Inflammatory macrophage (primary cell): ENCODE results near the gene GGTLC1.
"Not testable (repeated sequence)": the region's sequence is repeated elsewhere in the genome, so short reads cannot be mapped to it uniquely, and the experiment has no call there.

ENCODE experiments used
- DNase-seq, 2 donors: peaks; one replicate each; pipeline ENCODE4 v3.0.0-alpha.2; 2020 to 2022

The GGTLC1 gene

DNA sequence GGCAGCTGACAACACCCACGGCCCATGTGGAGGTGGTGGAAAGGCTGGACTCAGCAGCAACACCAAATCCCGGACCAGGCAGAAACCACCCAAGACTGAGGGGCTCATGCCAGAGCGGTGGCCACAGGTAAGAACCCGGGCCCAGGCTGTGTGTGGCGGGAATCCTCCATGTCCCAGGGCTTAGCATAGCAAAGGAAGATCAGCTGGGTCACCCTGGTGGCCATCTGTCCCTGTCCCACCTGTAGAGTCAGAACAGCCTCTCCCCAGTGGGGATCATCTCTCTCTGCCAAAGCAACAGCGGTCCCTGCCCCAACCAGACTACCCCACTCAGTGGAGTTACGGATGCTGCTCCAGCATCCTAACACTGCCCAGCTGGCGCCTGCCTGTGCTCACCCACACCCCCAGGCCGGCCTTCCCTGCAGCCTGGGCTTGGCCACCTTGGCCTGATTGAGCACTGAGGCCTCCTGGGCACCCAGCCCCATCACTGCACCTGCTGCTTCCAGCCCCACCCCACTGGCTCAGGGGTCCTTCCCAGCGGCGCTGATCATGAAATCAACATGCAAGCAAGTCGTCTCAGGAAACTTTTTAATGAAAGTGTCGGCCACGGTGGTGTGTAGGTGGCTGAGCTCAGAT lies 5.5 kb upstream of the GGTLC1 start:
- DNase-seq, result not testable (repeated sequence)

DNA sequence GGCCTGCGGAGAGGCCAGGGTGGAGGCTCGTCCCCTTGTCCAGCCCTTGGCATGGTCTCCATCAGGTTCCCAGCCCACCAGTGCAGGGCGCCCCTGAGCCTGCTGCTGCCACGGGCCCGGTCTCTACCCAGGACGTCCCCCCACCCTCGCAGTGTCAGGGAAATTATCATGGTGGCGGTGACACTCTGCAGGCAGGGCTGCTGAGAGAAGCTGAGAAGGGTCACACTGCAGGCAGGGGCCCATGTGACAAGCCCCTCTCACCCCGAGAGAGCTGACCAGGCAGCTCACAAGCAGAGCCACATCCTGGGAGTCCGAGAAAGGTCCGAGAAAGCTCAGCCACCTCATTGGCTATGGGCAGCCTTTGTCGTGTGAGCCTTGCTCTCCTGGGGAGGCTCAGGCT lies 4.9 kb upstream of the GGTLC1 start:
- not testable (repeated sequence) for DNase-seq

GRCh38 chr20:23990296-23990695 lies 1.7 kb upstream of the GGTLC1 start:
- not testable (repeated sequence) for DNase-seq

DNA sequence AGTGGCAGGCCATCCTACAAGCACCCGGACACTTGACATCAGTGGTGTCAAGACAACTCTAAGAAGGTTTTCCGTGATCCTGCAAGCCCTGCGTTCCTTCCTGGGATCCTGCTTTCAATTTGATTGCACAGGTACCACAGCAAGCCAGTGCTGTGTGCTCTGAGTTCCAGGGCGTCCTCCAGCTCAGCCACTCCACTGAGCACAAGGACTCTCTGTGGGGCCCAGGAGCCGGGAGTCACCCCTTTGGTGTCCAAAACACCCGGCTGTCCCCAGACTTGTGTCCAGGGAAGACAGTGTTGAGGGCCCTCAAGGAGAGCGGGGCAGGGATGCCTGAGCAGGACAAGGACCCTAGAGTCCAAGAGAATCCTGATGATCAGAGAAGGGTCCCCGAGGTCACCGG lies 387 bp upstream of the GGTLC1 start:
- not testable (repeated sequence) for DNase-seq

DNA sequence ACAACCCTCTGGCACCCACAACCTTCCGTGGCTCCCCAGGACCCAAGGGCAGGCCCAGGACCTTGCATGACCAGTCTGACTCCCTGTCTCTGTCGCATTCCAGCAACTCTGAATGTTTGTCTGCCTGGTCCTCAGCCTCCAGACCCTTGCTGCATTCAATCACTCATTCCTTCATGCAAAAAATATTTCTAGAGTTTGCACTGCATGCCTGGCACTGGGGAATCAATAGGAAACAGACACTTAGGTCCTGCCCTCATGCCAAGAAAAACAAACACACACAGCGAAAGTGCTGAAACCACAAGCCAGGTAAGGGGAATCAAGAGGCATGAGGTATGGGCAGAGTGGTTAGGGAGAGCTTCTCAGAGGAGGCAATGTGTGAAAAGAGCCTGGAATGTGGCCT lies 1.9 kb downstream of the GGTLC1 start:
- DNase-seq, result not testable (repeated sequence)

GRCh38 chr20:23986310-23986709 lies 2.3 kb downstream of the GGTLC1 start:
- not testable (repeated sequence) for DNase-seq

- DNase-seq, result not testable (repeated sequence)
Measured at GRCh38 chr20:23985790-23986225, 2.8 kb downstream of the GGTLC1 start.

DNA sequence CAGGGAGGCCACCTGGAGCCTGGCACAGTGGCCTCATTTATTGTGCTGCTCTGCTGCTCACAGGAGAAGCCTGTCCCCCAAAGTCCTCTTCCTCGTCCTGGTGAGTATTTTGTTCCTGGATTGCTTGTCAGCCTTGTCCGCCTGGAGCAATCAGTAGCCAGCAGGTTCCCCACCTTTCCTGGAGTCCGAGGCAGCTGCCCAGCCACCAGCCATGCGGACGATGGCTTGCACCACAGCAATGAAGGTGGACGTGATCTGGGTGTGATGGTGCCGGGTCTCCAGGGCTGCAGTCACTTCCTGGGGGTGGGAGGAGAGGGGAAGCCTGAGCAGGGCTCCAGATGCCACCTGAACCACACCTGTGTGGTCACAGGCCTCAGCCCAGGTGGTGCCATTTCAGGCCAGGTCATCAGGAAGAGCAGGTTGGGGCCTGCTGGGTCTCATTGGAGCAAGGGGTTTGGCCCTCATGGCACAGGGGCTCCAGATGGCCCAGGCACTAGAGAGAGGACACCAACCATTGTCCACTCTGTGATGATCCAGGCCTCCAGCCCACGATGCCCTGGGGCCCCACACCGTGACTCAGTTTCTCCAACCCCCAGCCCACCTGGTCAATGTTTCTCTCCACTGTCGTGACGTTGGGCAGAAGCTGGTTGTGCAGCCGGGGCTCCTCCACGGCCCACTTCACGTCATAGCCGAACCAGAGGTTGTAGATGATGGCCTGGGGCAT lies 3.4 kb downstream of the GGTLC1 start:
- DNase-seq, result not testable (repeated sequence)

- DNase-seq, result not testable (repeated sequence)
Measured at GRCh38 chr20:23984476-23985023, 4.0 kb downstream of the GGTLC1 start.

- not testable (repeated sequence) for DNase-seq
Measured at GRCh38 chr20:23982112-23983018, 6.2 kb downstream of the GGTLC1 start.

GRCh38 chr20:23981526-23981925 lies 7.1 kb downstream of the GGTLC1 start:
- DNase-seq, result not testable (repeated sequence)

GRCh38 chr20:23981014-23981413 lies 7.6 kb downstream of the GGTLC1 start:
- not testable (repeated sequence) for DNase-seq

GRCh38 chr20:23979899-23980811 lies 8.4 kb downstream of the GGTLC1 start:
- DNase-seq, result not testable (repeated sequence)

DNA sequence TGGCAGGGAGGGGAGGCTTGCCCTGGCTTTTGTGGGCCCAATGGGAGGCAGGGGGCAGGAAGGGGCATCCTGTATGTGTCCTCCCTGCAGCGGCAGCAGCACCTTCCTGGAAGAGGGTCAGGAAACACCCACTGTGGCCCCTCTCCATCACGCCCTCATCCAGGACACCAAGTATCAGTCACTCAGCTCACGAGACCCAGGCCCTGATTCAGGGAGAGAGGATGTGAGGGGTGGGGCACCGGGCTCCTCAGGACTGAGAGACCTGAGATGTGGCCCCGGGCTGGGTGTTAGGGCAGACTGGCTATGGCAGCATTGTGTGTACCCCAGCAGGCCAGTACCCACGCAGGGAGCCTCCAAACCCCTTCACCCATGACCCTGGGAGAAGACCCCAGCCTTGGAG lies 9.2 kb downstream of the GGTLC1 start:
- not testable (repeated sequence) for DNase-seq

GRCh38 chr20:23978457-23978856 lies 10.1 kb downstream of the GGTLC1 start:
- not testable (repeated sequence) for DNase-seq

GRCh38 chr20:23974966-23975365 lies 13.6 kb downstream of the GGTLC1 start:
- DNase-seq, result no peak

- DNase-seq, result peak; percentile 2 to 12
Measured at GRCh38 chr20:23971310-23971709, 17.3 kb downstream of the GGTLC1 start.

- DNase-seq, result no peak
Measured at GRCh38 chr20:23970049-23970448, 18.5 kb downstream of the GGTLC1 start.

DNA sequence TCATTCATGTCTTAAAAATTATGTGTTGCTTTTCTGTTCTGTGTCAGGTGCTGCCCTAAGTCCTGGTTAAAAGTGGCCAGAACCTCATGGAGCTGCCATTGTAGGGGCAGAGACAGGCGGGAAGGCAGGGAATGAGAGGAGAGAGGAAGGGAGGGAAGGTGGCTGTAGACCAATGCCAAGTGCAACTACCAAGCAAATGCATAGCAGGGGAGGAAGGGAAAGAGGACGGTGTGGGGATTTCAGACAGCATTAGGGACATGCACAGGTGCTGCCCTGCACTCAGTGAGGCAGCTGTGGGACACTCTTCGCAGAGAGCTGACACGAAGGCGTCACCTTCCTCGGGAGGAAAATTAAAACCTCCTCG lies 21.0 kb downstream of the GGTLC1 start:
- DNase-seq, result no peak

GRCh38 chr20:23966927-23967615 lies 21.5 kb downstream of the GGTLC1 start:
- DNase-seq, result no peak

GRCh38 chr20:23966298-23966697 lies 22.3 kb downstream of the GGTLC1 start:
- DNase-seq, result no peak
